SK-N-SH (cell line): ENCODE results near the gene COL9A3. TPM values are rescaled to one million over a fixed set of nuclear protein-coding genes. Genes with fewer than 3 reads are reported as not detected.
"Not testable (repeated sequence)": the region's sequence is repeated elsewhere in the genome, so short reads cannot be mapped to it uniquely, and the experiment has no call there.

ENCODE experiments used
- CTCF ChIA-PET: fragments of 300-600, 350-600 bp; formaldehyde crosslinking; extraction: SDS; loops from one replicate; lab custom pipeline; 2021; lab: Yijun Ruan, JAX
- POLR2A ChIA-PET: fragments of 350-600 bp; sonication (Branson Sonifier 250); formaldehyde crosslinking; extraction: SDS; loops from one replicate; lab custom pipeline; 2020; ENCODE audit warnings: antibody characterized with exemption, inconsistent platforms; lab: Yijun Ruan, JAX
- DNase-seq: peaks from one replicate; pipeline ENCODE4 v3.0.0; 2012
- H2AFZ ChIP-seq: fragments of 200-600 bp; sonication (generic); 2 replicates; pipeline ENCODE4 v1.8.1; 2016; ENCODE audit warnings: antibody characterized with exemption, mild to moderate bottlenecking, low read depth
- H3F3A ChIP-seq: fragments of 200-600 bp; sonication (generic); replicated peaks from 2 replicates; pipeline ENCODE3; 2016; ENCODE audit warnings: antibody characterized with exemption, mild to moderate bottlenecking; ENCODE audit not compliant: insufficient read depth
- H3K27ac ChIP-seq, 2 experiments: fragments of 200-500 bp in 1 of 2; fragments of 200-600 bp in 1 of 2; sonication (Bioruptor generic) in 1 of 2; sonication (generic), shearing (Covaris generic) in 1 of 2; 2 replicates each; pipeline versions ENCODE4 v1.5.1 to v1.6.1; 2014 to 2016; ENCODE audit warnings: low read depth in 2 of 2, inconsistent platforms in 1 of 2, low read length in 1 of 2, mild to moderate bottlenecking in 1 of 2, mixed read lengths in 1 of 2
- H3K27me3 ChIP-seq: fragments of 200-600 bp; sonication (generic), shearing (Covaris generic); 2 replicates; pipeline ENCODE4 v1.6.1; 2016; ENCODE audit warnings: mixed run types; ENCODE audit not compliant: insufficient read depth
- H3K36me3 ChIP-seq, 2 experiments: fragments of 200-500 bp in 1 of 2; fragments of 200-600 bp in 1 of 2; sonication (Bioruptor generic) in 1 of 2; sonication (generic) in 1 of 2; replicated peaks in 1 of 2; 2 replicates each; pipeline versions ENCODE3 to v1.5.1; 2014 to 2016; ENCODE audit warnings: low read length in 1 of 2, mild to moderate bottlenecking in 1 of 2; ENCODE audit not compliant: insufficient read depth in 2 of 2, control insufficient read depth in 1 of 2
- H3K4me1 ChIP-seq, 2 experiments: fragments of 200-500 bp in 1 of 2; fragments of 200-600 bp in 1 of 2; sonication (Bioruptor generic) in 1 of 2; sonication (generic), shearing (Covaris generic) in 1 of 2; 2 replicates each; pipeline versions ENCODE4 v1.5.1 to v1.6.1; 2014 to 2016; ENCODE audit warnings: low read depth in 1 of 2, low read length in 1 of 2, mixed run types in 1 of 2; ENCODE audit not compliant: insufficient read depth in 2 of 2, control insufficient read depth in 1 of 2
- H3K4me2 ChIP-seq: fragments of 200-600 bp; sonication (generic), shearing (Covaris generic); 2 replicates; pipeline ENCODE4 v1.6.1; 2017; ENCODE audit warnings: mixed run types
- H3K4me3 ChIP-seq, 2 experiments: fragments of 200-500 bp in 1 of 2; fragments of 200-600 bp in 1 of 2; sonication (Bioruptor generic) in 1 of 2; sonication (generic), shearing (Covaris generic) in 1 of 2; 2 replicates each; pipeline versions ENCODE4 v1.5.1 to v1.8.1; 2014 to 2016; ENCODE audit warnings: low read depth in 2 of 2, inconsistent platforms in 1 of 2, low read length in 1 of 2, mild to moderate bottlenecking in 1 of 2, mixed read lengths in 1 of 2, moderate library complexity in 1 of 2
- H3K79me2 ChIP-seq: fragments of 200-600 bp; sonication (generic); 2 replicates; pipeline ENCODE4 v1.8.1; 2017; ENCODE audit warnings: mild to moderate bottlenecking; ENCODE audit not compliant: insufficient read depth
- H3K9ac ChIP-seq: fragments of 200-600 bp; sonication (generic); 2 replicates; pipeline ENCODE4 v1.6.1; 2017; ENCODE audit warnings: mixed run types
- H3K9me2 ChIP-seq: fragments of 200-600 bp; sonication (generic); 2 replicates; pipeline ENCODE4 v1.6.1; 2017; ENCODE audit warnings: mixed run types
- H3K9me3 ChIP-seq: fragments of 200-600 bp; sonication (generic); 2 replicates; pipeline ENCODE4 v1.6.1; 2017; ENCODE audit warnings: mixed run types, mild to moderate bottlenecking, moderate library complexity
- H4K20me1 ChIP-seq: fragments of 200-600 bp; sonication (generic); 2 replicates; pipeline ENCODE4 v1.6.1; 2017; ENCODE audit warnings: mild to moderate bottlenecking, mixed run types; ENCODE audit not compliant: insufficient read depth
- CHD2 ChIP-seq: fragments of 150-350 bp; IDR thresholded peaks from 2 replicates; pipeline ENCODE4 v1.6.1; 2018; ENCODE audit warnings: low read length; ENCODE audit not compliant: partially characterized antibody
- ELF1 ChIP-seq: IDR thresholded peaks from 2 replicates; pipeline ENCODE4 v1.4.0; 2012
- EP300 ChIP-seq, 2 experiments: IDR thresholded peaks; 2 replicates each; pipeline versions ENCODE4 v1.4.0 to v1.6.1; 2012; ENCODE audit warnings: borderline replicate concordance in 1 of 2, low read depth in 1 of 2, low read length in 1 of 2
- FOSL2 ChIP-seq: IDR thresholded peaks from 2 replicates; pipeline ENCODE4 v1.4.0; 2012; ENCODE audit warnings: low read depth, mild to moderate bottlenecking, moderate library complexity, borderline replicate concordance
- GATA2 ChIP-seq: sonication (generic); formaldehyde crosslinking; IDR thresholded peaks from 2 replicates; pipeline ENCODE4 v1.5.0; 2020; ENCODE audit warnings: mild to moderate bottlenecking, missing genetic modification reagents
- JUND ChIP-seq: IDR thresholded peaks from 2 replicates; pipeline ENCODE4 v1.4.0; 2012
- MEF2A ChIP-seq: IDR thresholded peaks from 2 replicates; pipeline ENCODE4 v1.4.0; 2012; ENCODE audit warnings: low read depth, borderline replicate concordance
- NRF1 ChIP-seq: IDR thresholded peaks from 2 replicates; pipeline ENCODE4 v1.6.1; 2012; ENCODE audit warnings: low read depth, mild to moderate bottlenecking, low read length
- TEAD4 ChIP-seq: IDR thresholded peaks from 2 replicates; pipeline ENCODE4 v1.4.0; 2012; ENCODE audit warnings: mild to moderate bottlenecking, borderline replicate concordance; ENCODE audit not compliant: insufficient read depth
- USF2 ChIP-seq: fragments of 150-350 bp; IDR thresholded peaks from 2 replicates; pipeline ENCODE4 v1.6.1; 2017; ENCODE audit warnings: antibody characterized with exemption, low read length, low read depth, borderline replicate concordance
- YY1 ChIP-seq: IDR thresholded peaks from 2 replicates; pipeline ENCODE4 v1.4.0; 2012; ENCODE audit warnings: low read depth, mild to moderate bottlenecking
- ZBTB33 ChIP-seq: IDR thresholded peaks from 2 replicates; pipeline ENCODE4 v1.4.0; 2012; ENCODE audit warnings: low read depth, borderline replicate concordance
- WGBS: methylation state at CpG from one replicate; pipeline ENCODE4 v1.1.6; 2017; ENCODE audit warnings: low lambda C conversion rate; 5-methylcytosine and 5-hydroxymethylcytosine counted together
- polyA plus RNA-seq, 3 experiments: library from polyadenylated mRNA; depleted of rRNA; stranded (reverse); fragments of >200 nt; gene quantifications; 2 replicates each; pipeline ENCODE4 v1.2.3, GENCODE V29; 2012

Gene COL9A3
- polyA plus RNA-seq, 1 of the 3 experiments (the other 2 are of a cell fraction), result 2.5 TPM

- Histone ChIP-seq H2AFZ (no peak overlapping the region), H3K9me2 (no peaks in the 10 kb centered on the region), H3K4me3 (no peak overlapping the region), H3K4me1 (no peaks in the 10 kb centered on the region), H3K79me2 (peaks cover 36% of the 10 kb centered on the region), H3K9me3 (no peaks in the 10 kb centered on the region), H3F3A (no peaks in the 10 kb centered on the region)
- no peak for DNase-seq
- CTCF ChIA-PET, result no interaction called here
- TF ChIP-seq JUND (no peak), USF2 (no peak), MEF2A (no peak)
- TF ChIP-seq, all 33 proteins: peak for 0
- Histone ChIP-seq H4K20me1 (no peaks in the 10 kb centered on the region), H3K27ac (no peak overlapping the region), H3K9ac (no peak overlapping the region), H3K36me3 (peaks cover 16 to 49% of the 10 kb centered on the region in 2 experiments), H3K4me2 (no peak overlapping the region), H3K27me3 (no peaks in the 10 kb centered on the region)
- POLR2A ChIA-PET, result no interaction called here
- WGBS, result 92% methylated on average over 3 of the region's 8 CpGs
Measured at GRCh38 chr20:62852196-62852595, 35.3 kb downstream of the COL9A3 start.

GRCh38 chr20:62852841-62853240, 36.0 kb downstream of the COL9A3 start:
- Histone ChIP-seq H3K9me3 (no peaks in the 10 kb centered on the region), H3K4me2 (no peak overlapping the region), H3K9ac (no peak overlapping the region), H3K36me3 (peaks cover 16 to 54% of the 10 kb centered on the region in 2 experiments), H3K27me3 (no peaks in the 10 kb centered on the region), H3F3A (no peaks in the 10 kb centered on the region), H3K27ac (no peak overlapping the region), H3K4me3 (no peak overlapping the region), H3K79me2 (peaks cover 42% of the 10 kb centered on the region), H3K9me2 (no peaks in the 10 kb centered on the region), H2AFZ (no peak overlapping the region), H4K20me1 (no peaks in the 10 kb centered on the region), H3K4me1 (no peaks in the 10 kb centered on the region)
- POLR2A ChIA-PET, result no interaction called here
- CTCF ChIA-PET, result no interaction called here
- TF ChIP-seq GATA2 (CRISPR knock-in tag), result no peak
- WGBS, result 98% methylated on average over 12 of the region's 12 CpGs
- no peak for DNase-seq

- H3K4me1 ChIP-seq, H3K27me3 ChIP-seq, H3K9me3 ChIP-seq, H3K27ac ChIP-seq, H3K4me3 ChIP-seq, POLR2A ChIA-PET, DNase-seq, H3F3A ChIP-seq, H3K4me2 ChIP-seq, CTCF ChIA-PET, H2AFZ ChIP-seq, H3K9ac ChIP-seq, H3K9me2 ChIP-seq, H4K20me1 ChIP-seq: not testable (repeated sequence)
- 87% methylated on average over 6 of the region's 6 CpGs for WGBS
- Histone ChIP-seq H3K36me3 (peaks cover 16 to 55% of the 10 kb centered on the region in 2 experiments), H3K79me2 (peaks cover 47% of the 10 kb centered on the region)
Measured at GRCh38 chr20:62853304-62853703, 36.5 kb downstream of the COL9A3 start.

- H3K9me3 ChIP-seq, result no peaks in the 10 kb centered on the region
- 98% methylated on average over 12 of the region's 13 CpGs for WGBS
- no peak overlapping the region for H3K9ac ChIP-seq
- DNase-seq, result no peak
- ChIA-PET CTCF (interaction anchor here (1.2 to 2.4 kb wide), 2 partner anchors 31 to 47 kb away, joined by 3 to 8 read pairs; no protein-coding TSS in a partner anchor), POLR2A (interaction anchor here (0.6 kb wide), 1 partner anchor 10 kb away, joined by 3 read pairs; no protein-coding TSS in a partner anchor)
- peaks cover 52% of the 10 kb centered on the region for H3K79me2 ChIP-seq
- peaks cover 10% of the 10 kb centered on the region for H4K20me1 ChIP-seq
- no peak overlapping the region for H3K4me3 ChIP-seq
- peaks cover 16 to 55% of the 10 kb centered on the region in 2 experiments for H3K36me3 ChIP-seq
- no peak overlapping the region for H3K27ac ChIP-seq
- no peaks in the 10 kb centered on the region for H3K27me3 ChIP-seq
- TF ChIP-seq CHD2 (no peak), USF2 (no peak), FOSL2 (no peak), ELF1 (no peak), NRF1 (no peak), TEAD4 (no peak), YY1 (no peak), ZBTB33 (no peak), EP300 (IDR thresholded peaks at IDR 0.05; ENCODE audit: borderline replicate concordance in 1 of 2, low read depth in 1 of 2, low read length in 1 of 2) (no peak), GATA2 (CRISPR knock-in tag) (no peak)
- H3F3A ChIP-seq, result no peaks in the 10 kb centered on the region
- H3K4me2 ChIP-seq, result no peak overlapping the region
- H3K4me1 ChIP-seq, result peaks cover 0 to 1% of the 10 kb centered on the region in 2 experiments; a peak in 1 of 4 replicates
- no peaks in the 10 kb centered on the region for H3K9me2 ChIP-seq
- H2AFZ ChIP-seq, result no peak overlapping the region
Measured at GRCh38 chr20:62854121-62854520, 37.3 kb downstream of the COL9A3 start.
